DND-41 (cell line): ENCODE results near the gene ANKRD35.

Source experiments
- ATAC-seq: fragments of 200-7000 bp; cut with Tn5 transposase; 3 replicates; pipeline ENCODE4 v1.9.1; 2021; ENCODE audit warnings: low read depth; ENCODE audit not compliant: insufficient read depth
- DNase-seq: peaks from one replicate; pipeline ENCODE4 v3.0.0-alpha.2; 2020
- H2AFZ ChIP-seq: 2 replicates; pipeline ENCODE4 v1.6.0; 2012; ENCODE audit warnings: low read depth, low read length
- H3K27ac ChIP-seq: 2 replicates; pipeline ENCODE4 v1.5.1; 2012; ENCODE audit warnings: low read length, inconsistent platforms
- H3K27me3 ChIP-seq: fragments of 200-600 bp; sonication (generic); 2 replicates; pipeline ENCODE4 v1.6.0; 2012; ENCODE audit warnings: low read length, mild to moderate bottlenecking, inconsistent platforms; ENCODE audit not compliant: insufficient read depth, poor library complexity
- H3K36me3 ChIP-seq: 2 replicates; pipeline ENCODE4 v1.5.1; 2012; ENCODE audit warnings: low read length, inconsistent platforms; ENCODE audit not compliant: insufficient read depth
- H3K4me1 ChIP-seq: 2 replicates; pipeline ENCODE4 v1.5.1; 2012; ENCODE audit warnings: mild to moderate bottlenecking, low read length; ENCODE audit not compliant: insufficient read depth
- H3K4me2 ChIP-seq: 2 replicates; pipeline ENCODE4 v1.6.0; 2012; ENCODE audit warnings: mild to moderate bottlenecking, moderate library complexity, low read length, inconsistent platforms; ENCODE audit not compliant: insufficient read depth
- H3K4me3 ChIP-seq, 2 experiments: fragments of 200-600 bp in 1 of 2; shearing (Covaris generic) in 1 of 2; 2 replicates each; pipeline ENCODE4 v1.5.1; 2012 to 2016; ENCODE audit warnings: inconsistent platforms in 2 of 2, low read length in 2 of 2, mild to moderate bottlenecking in 2 of 2, low read depth in 1 of 2, moderate library complexity in 1 of 2
- H3K79me2 ChIP-seq: 2 replicates; pipeline ENCODE4 v1.6.0; 2012; ENCODE audit warnings: low read length, inconsistent platforms; ENCODE audit not compliant: insufficient read depth
- H3K9ac ChIP-seq: 2 replicates; pipeline ENCODE4 v1.6.0; 2012; ENCODE audit warnings: low read depth, mild to moderate bottlenecking, inconsistent platforms, low read length, moderate library complexity
- H3K9me3 ChIP-seq: 2 replicates; pipeline ENCODE4 v1.5.1; 2012; ENCODE audit warnings: low read length, moderate library complexity, mild to moderate bottlenecking, inconsistent platforms; ENCODE audit not compliant: insufficient read depth, severe bottlenecking
- H4K20me1 ChIP-seq: 2 replicates; pipeline ENCODE4 v1.6.0; 2012; ENCODE audit warnings: low read length; ENCODE audit not compliant: insufficient read depth
- EZH2 ChIP-seq: IDR thresholded peaks from 3 replicates; pipeline ENCODE4 v1.6.1; 2012; ENCODE audit warnings: borderline replicate concordance, low read depth, mild to moderate bottlenecking, moderate library complexity, low read length, inconsistent platforms; ENCODE audit not compliant: severe bottlenecking
- TF ChIP-seq, protein P1 (sequence below): IDR thresholded peaks from 2 replicates; pipeline ENCODE4 v1.5.1; 2012; ENCODE audit warnings: borderline replicate concordance, low read length, moderate library complexity, mild to moderate bottlenecking; ENCODE audit not compliant: poor library complexity, severe bottlenecking; ENCODE audit errors: extremely low read depth

Gene ANKRD35

DNA sequence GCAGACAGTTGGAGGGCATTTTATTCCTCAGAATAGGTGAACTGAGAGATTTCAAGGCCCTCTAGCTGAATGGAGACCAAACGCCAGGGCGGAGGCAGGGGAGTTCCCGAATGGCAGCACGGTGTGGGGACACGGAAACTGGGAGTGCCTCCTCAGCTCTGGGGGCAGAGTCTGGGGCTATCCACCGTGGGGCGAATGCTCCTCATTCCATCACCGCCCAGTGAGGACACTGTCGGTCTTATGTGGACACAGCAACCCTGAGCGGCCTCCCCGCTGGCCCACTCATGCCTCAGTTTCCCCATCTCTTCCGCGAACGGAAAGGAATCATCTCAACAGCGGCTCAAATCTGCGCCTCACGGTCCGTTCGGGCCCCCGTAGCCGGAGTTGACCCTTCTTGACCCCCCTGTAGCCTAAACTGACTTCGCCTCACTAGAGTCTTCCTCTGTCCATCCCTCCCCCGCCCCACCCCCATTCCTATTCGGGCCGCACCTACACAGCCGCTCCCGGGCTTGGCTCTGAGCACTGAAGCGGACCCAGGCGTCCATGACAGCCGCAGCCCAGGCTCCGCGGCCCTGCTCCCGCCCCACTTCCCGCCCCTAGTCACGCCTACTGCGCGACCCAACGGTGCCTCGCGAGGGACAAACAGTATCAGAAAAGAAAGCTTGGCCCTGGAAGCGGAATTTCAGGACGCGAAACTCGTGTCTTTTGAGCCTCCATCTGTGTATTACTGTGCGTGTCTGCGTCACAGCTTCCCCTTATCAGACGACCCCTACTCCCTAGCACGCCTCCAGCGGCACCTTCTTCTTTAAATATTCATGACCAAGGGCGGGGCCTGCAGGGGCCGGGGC lies 32.7 kb upstream of the ANKRD35 start, which contains the start of gene PEX11B:
Gene PEX11B, minus strand, starts transcription at position 574 of the 848 bp plus-strand sequence. Its CDS starts 29 bp downstream, at position 545.
- peak; percentile 92 for ATAC-seq
- no peak for TF ChIP-seq EZH2
- TF ChIP-seq, protein P1, sequence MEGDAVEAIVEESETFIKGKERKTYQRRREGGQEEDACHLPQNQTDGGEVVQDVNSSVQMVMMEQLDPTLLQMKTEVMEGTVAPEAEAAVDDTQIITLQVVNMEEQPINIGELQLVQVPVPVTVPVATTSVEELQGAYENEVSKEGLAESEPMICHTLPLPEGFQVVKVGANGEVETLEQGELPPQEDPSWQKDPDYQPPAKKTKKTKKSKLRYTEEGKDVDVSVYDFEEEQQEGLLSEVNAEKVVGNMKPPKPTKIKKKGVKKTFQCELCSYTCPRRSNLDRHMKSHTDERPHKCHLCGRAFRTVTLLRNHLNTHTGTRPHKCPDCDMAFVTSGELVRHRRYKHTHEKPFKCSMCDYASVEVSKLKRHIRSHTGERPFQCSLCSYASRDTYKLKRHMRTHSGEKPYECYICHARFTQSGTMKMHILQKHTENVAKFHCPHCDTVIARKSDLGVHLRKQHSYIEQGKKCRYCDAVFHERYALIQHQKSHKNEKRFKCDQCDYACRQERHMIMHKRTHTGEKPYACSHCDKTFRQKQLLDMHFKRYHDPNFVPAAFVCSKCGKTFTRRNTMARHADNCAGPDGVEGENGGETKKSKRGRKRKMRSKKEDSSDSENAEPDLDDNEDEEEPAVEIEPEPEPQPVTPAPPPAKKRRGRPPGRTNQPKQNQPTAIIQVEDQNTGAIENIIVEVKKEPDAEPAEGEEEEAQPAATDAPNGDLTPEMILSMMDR: no peak
- peak within 1 kb of the TSS; percentile 78 for H3K9ac ChIP-seq

DNA sequence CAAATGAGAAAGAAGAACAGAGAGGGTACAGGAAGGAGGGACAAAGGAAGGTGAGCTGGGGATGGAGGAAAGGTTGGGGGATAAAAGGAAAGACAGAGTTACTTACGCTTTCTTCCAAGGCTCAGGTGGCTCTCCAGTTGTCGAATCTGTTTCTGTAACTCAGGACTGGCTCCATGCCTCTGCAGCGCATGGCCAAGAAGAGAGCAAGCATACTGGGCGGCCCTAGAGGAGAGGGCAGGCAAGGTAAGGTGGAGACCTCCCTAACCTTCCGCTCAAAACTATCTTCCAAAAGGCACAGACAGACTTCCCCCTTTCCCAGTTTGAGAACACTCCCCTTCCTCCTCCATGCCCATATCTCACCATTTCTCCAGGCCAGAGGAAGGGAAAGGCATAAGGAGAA lies 31.9 kb upstream of the ANKRD35 start:
- DNase-seq (no peak), ATAC-seq (no peak)
- no peaks in the 10 kb centered on the region for H3K9me3 ChIP-seq
- H3K9ac ChIP-seq: peak overlapping the region; percentile 78
- peaks cover 34% of the 10 kb centered on the region for H3K4me1 ChIP-seq
- peak overlapping the region; percentile 94 for H2AFZ ChIP-seq
- H3K4me2 ChIP-seq: peak overlapping the region; percentile 87
- H3K27me3 ChIP-seq: no peaks in the 10 kb centered on the region
- peak overlapping the region; percentile 84 for H3K27ac ChIP-seq
- H3K79me2 ChIP-seq: peaks cover 12% of the 10 kb centered on the region
- H4K20me1 ChIP-seq: no peaks in the 10 kb centered on the region
- peaks cover 11% of the 10 kb centered on the region; the same call in 1 of the 2 replicates for H3K36me3 ChIP-seq
- peak overlapping the region; percentile 67 to 94; a peak in 3 of 4 replicates for H3K4me3 ChIP-seq
- no peak for TF ChIP-seq EZH2
- TF ChIP-seq, protein P1: no peak

More for the DNA sequence above, 32.7 kb upstream of the ANKRD35 start, which contains the start of gene PEX11B:
- peak within 1 kb of the TSS; percentile 67 to 94; a peak in 3 of 4 replicates for H3K4me3 ChIP-seq
- H3K79me2 ChIP-seq: peaks cover 12% of the 10 kb centered on the region
- H2AFZ ChIP-seq: peak within 1 kb of the TSS; percentile 94
- peak; percentile 92 for DNase-seq
- no peaks in the 10 kb centered on the region for H3K9me3 ChIP-seq
- peak within 1 kb of the TSS; percentile 87 for H3K4me2 ChIP-seq
- no peaks in the 10 kb centered on the region for H4K20me1 ChIP-seq
- H3K36me3 ChIP-seq: peaks cover 13% of the 10 kb centered on the region; the same call in 1 of the 2 replicates
- peak within 1 kb of the TSS; percentile 84 for H3K27ac ChIP-seq
- H3K27me3 ChIP-seq: no peaks in the 10 kb centered on the region
- H3K4me1 ChIP-seq: peaks cover 34% of the 10 kb centered on the region

GRCh38 chr1:145916745-145917144 lies 31.1 kb upstream of the ANKRD35 start:
- ATAC-seq (no peak), DNase-seq (no peak)
- Histone ChIP-seq H3K4me2 (peak overlapping the region; percentile 87; the same call in 1 of the 2 replicates), H3K36me3 (peaks cover 19% of the 10 kb centered on the region), H3K27me3 (no peaks in the 10 kb centered on the region), H3K9me3 (no peaks in the 10 kb centered on the region), H3K4me1 (peaks cover 34% of the 10 kb centered on the region), H2AFZ (no peak overlapping the region), H3K9ac (no peak overlapping the region), H3K27ac (no peak overlapping the region), H4K20me1 (no peaks in the 10 kb centered on the region), H3K4me3 (no peak overlapping the region), H3K79me2 (peaks cover 12% of the 10 kb centered on the region)
- TF ChIP-seq, protein P1: no peak
- TF ChIP-seq EZH2: no peak
